HFFc6 (cell line): ENCODE results near the gene FFAR4. TPM values are rescaled to one million over a fixed set of nuclear protein-coding genes. Genes with fewer than 3 reads are reported as not detected.
"Not testable (repeated sequence)": the region's sequence is repeated elsewhere in the genome, so short reads cannot be mapped to it uniquely, and the experiment has no call there.

Experiments used
- DNase-seq: peaks from one replicate; pipeline ENCODE4 v3.0.0-alpha.2; 2018
- H3K27ac Mint-ChIP-seq: 2 replicates; pipeline ENCODE4 v1.8.0; 2020; ENCODE audit warnings: mild to moderate bottlenecking, mixed read lengths
- H3K27me3 Mint-ChIP-seq: 2 replicates; pipeline ENCODE4 v1.8.0; 2021; ENCODE audit warnings: mild to moderate bottlenecking, moderate library complexity, mixed read lengths; ENCODE audit not compliant: insufficient read depth
- H3K36me3 Mint-ChIP-seq: 2 replicates; pipeline ENCODE4 v1.8.0; 2021; ENCODE audit warnings: low read depth, mixed read lengths
- H3K4me1 Mint-ChIP-seq: 2 replicates; pipeline ENCODE4 v1.8.0; 2020; ENCODE audit warnings: low read depth, mixed read lengths
- H3K4me3 Mint-ChIP-seq: 2 replicates; pipeline ENCODE4 v1.8.0; 2020; ENCODE audit warnings: mild to moderate bottlenecking, moderate library complexity, mixed read lengths
- H3K9me3 Mint-ChIP-seq: 2 replicates; pipeline ENCODE4 v1.8.0; 2020; ENCODE audit warnings: mild to moderate bottlenecking, mixed read lengths
- CTCF ChIP-seq: fragments of 200-600 bp; sonication (generic); IDR thresholded peaks from 2 replicates; pipeline ENCODE4 v1.5.0; 2021; ENCODE audit warnings: antibody characterized with exemption, mild to moderate bottlenecking
- long read RNA-seq: library from polyadenylated mRNA; unstranded; transcript quantifications from one replicate; pipeline ENCODE4 v2.0.0, GENCODE V29; 2019
- total RNA-seq, 6 experiments: library from RNA; stranded (reverse); fragmentation: NEBNext Ultra II Directional; extraction: Animal tissue kit (Norgen Biotek cat#: 25700); gene quantifications; 2 replicates in 1 of 6; 3 replicates in 5 of 6; pipeline ENCODE4 v1.2.3, GENCODE V29; 2021

The FFAR4 gene
- total RNA-seq, result not detected
- long read RNA-seq, result 0 reads

- no peak for DNase-seq
- no peak for TF ChIP-seq CTCF
- H3K4me1 Mint-ChIP-seq, result peaks cover 7% of the 10 kb centered on the region; the same call in 1 of the 2 replicates
- peaks cover 51% of the 10 kb centered on the region for H3K27me3 Mint-ChIP-seq
- H3K4me3 Mint-ChIP-seq, result peak within 1 kb of the TSS; percentile 34; the same call in 1 of the 2 replicates
- H3K36me3 Mint-ChIP-seq, result no peaks in the 10 kb centered on the region
- no peak within 1 kb of the TSS for H3K27ac Mint-ChIP-seq
- no peaks in the 10 kb centered on the region for H3K9me3 Mint-ChIP-seq
Observed at GRCh38 chr10:93566435-93567276, at the start of gene FFAR4. TSS of gene FFAR4 (plus strand) at chr10:93566665. CDS start at chr10:93566721, 56 bp downstream.

GRCh38 chr10:93518531-93518930 is 47.9 kb upstream of the FFAR4 start:
- peaks cover 9% of the 10 kb centered on the region; the same call in 1 of the 2 replicates for H3K4me1 Mint-ChIP-seq
- H3K9me3 Mint-ChIP-seq, result peaks cover 6% of the 10 kb centered on the region
- peaks cover 55% of the 10 kb centered on the region for H3K36me3 Mint-ChIP-seq
- H3K4me3 Mint-ChIP-seq, result no peak overlapping the region
- no peak for TF ChIP-seq CTCF
- no peaks in the 10 kb centered on the region for H3K27me3 Mint-ChIP-seq
- DNase-seq, result no peak
- no peak overlapping the region for H3K27ac Mint-ChIP-seq

- no peak for DNase-seq
- Mint-ChIP-seq H3K4me3 (no peak overlapping the region), H3K27ac (no peak overlapping the region), H3K27me3 (peaks cover 8% of the 10 kb centered on the region), H3K9me3 (no peaks in the 10 kb centered on the region), H3K36me3 (no peaks in the 10 kb centered on the region), H3K4me1 (no peaks in the 10 kb centered on the region)
- peak; percentile 18 for TF ChIP-seq CTCF
Observed at GRCh38 chr10:93535293-93535692, 31.2 kb upstream of the FFAR4 start.

- H3K4me3 Mint-ChIP-seq, result not testable (repeated sequence)
- H3K27me3 Mint-ChIP-seq, result peaks cover 26% of the 10 kb centered on the region
Observed at GRCh38 chr10:93540871-93541270, 25.6 kb upstream of the FFAR4 start.

GRCh38 chr10:93541402-93542357 is 24.8 kb upstream of the FFAR4 start:
- no peak overlapping the region for H3K27ac Mint-ChIP-seq

More at GRCh38 chr10:93540871-93541270, 25.6 kb upstream of the FFAR4 start:
- H3K36me3 Mint-ChIP-seq, H3K27ac Mint-ChIP-seq, DNase-seq, H3K9me3 Mint-ChIP-seq: not testable (repeated sequence)
- H3K4me1 Mint-ChIP-seq, result peaks cover 13% of the 10 kb centered on the region

More at GRCh38 chr10:93541402-93542357, 24.8 kb upstream of the FFAR4 start:
- Mint-ChIP-seq H3K27me3 (peaks cover 24% of the 10 kb centered on the region), H3K4me3 (peak overlapping the region; percentile 77), H3K4me1 (peaks cover 18% of the 10 kb centered on the region), H3K9me3 (no peaks in the 10 kb centered on the region), H3K36me3 (no peaks in the 10 kb centered on the region)
- DNase-seq, result peak; percentile 49
- peak; percentile 96 for TF ChIP-seq CTCF
